Medulla oblongata (tissue), 1 donor: ENCODE measurements around the gene COL6A3.
A peak's percentile ranks its signal among the peaks of the same experiment; 100 is the strongest.

Source experiments
- DNase-seq: peaks from one replicate; pipeline ENCODE4 v3.0.0-alpha.2; 2015; ENCODE audit errors: extremely low spot score

The COL6A3 gene, protein sequence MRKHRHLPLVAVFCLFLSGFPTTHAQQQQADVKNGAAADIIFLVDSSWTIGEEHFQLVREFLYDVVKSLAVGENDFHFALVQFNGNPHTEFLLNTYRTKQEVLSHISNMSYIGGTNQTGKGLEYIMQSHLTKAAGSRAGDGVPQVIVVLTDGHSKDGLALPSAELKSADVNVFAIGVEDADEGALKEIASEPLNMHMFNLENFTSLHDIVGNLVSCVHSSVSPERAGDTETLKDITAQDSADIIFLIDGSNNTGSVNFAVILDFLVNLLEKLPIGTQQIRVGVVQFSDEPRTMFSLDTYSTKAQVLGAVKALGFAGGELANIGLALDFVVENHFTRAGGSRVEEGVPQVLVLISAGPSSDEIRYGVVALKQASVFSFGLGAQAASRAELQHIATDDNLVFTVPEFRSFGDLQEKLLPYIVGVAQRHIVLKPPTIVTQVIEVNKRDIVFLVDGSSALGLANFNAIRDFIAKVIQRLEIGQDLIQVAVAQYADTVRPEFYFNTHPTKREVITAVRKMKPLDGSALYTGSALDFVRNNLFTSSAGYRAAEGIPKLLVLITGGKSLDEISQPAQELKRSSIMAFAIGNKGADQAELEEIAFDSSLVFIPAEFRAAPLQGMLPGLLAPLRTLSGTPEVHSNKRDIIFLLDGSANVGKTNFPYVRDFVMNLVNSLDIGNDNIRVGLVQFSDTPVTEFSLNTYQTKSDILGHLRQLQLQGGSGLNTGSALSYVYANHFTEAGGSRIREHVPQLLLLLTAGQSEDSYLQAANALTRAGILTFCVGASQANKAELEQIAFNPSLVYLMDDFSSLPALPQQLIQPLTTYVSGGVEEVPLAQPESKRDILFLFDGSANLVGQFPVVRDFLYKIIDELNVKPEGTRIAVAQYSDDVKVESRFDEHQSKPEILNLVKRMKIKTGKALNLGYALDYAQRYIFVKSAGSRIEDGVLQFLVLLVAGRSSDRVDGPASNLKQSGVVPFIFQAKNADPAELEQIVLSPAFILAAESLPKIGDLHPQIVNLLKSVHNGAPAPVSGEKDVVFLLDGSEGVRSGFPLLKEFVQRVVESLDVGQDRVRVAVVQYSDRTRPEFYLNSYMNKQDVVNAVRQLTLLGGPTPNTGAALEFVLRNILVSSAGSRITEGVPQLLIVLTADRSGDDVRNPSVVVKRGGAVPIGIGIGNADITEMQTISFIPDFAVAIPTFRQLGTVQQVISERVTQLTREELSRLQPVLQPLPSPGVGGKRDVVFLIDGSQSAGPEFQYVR (N-terminal part only)

DNA sequence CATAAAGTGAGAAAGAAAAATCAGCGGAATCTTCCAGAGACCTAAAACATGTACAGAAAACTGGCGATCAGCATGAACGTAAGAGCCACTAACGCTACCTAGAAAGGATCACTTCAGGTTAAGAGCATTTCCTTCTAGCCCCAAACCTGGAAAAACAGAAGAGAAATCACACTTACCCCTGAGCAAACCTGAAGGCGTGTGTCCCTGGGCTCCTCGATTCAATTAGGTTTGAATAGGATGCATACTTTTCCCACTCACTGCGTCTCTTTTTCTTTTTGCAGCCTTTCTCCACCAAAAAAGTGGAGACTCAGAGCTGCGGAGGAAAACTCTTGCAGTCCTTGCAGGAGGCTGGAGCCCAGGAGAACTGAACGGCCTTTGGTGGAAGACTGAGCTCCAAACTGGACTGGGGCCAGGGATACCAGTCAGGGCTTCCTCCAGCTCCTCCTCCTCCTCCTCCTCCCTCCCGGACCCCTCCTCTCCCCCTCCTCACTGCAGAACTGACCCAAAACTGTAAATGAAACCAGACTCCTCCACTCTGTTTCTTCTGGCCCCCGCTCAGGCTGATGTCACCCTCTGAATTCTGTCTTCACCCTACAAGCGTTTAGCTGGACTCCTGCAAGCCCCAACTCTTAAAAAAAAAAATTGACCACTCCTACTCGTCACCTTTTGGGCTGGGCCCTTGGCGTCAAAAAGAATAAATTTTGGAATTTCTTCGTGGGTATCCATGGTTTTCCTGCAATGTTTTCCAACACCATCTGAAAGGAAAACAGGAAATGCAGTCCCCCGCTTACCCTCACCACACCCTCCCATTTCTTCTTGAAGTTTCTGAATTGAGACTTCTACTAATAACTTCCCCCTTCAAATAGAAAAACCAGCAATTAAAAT lies at the start of gene COL6A3:
COL6A3 (minus strand) TSS at position 388 of the 885 bp plus-strand sequence. CDS start 17,347 bp downstream, outside the sequence.
- DNase-seq = no peak

DNA sequence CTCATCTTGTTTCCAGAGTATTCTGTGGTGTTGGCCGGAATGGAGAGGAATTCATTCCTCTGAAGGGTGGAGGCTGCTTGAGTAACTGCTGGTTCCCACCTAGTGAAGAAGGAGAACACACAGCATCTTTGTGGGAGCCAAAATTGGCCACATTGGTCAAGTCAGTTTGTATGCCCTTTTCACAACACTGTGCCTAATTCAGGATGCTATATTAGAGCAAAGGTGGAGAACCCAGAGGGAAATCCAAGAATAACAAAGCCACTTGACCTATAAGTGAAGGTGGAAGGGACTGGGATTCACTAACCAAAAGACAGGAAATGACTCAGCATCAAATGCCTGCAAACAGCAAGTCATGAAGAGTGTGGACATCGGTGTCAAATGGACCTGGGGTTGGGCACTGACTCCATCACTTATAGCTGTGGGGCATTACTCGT lies 45.8 kb upstream of the COL6A3 start:
- DNase-seq = no peak

DNA sequence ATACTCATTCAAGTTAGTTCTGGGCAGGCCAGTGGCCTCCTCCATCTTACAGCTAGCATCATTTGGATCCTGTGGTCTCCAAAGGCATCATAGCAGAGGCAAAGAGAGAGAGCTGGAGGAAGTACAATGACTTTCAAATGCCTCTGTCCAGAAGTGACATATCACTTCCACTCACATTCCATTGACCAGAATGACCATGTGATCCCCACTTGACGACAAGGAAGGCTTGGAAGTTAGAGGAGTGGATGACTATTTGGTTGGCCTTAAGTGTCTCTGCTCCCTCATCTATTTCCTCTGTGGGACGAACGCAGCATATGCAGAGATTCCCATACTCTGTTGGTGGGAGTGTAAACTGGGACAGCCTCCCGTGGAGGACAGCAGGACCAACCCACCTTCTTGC lies 45.3 kb upstream of the COL6A3 start:
- DNase-seq = no peak

DNA sequence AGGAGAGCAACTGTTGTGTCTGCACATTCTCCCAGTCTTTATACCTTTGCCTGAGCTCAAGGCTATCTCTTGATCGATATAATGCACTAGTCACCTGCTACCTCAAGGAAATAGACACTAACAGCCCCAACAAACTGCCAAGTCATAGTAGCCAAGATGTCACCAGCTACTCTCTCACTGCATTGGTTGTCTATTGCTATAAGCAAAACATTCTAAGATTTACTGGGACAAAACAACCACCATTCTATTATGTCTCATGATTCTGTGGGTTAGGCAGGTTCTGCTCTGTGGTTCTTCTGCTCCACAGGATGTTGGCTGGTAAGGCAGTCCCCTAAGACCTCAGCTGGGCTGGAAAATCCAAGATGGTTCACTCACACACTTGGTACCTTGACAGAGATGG lies 44.6 kb upstream of the COL6A3 start:
- no peak for DNase-seq

DNA sequence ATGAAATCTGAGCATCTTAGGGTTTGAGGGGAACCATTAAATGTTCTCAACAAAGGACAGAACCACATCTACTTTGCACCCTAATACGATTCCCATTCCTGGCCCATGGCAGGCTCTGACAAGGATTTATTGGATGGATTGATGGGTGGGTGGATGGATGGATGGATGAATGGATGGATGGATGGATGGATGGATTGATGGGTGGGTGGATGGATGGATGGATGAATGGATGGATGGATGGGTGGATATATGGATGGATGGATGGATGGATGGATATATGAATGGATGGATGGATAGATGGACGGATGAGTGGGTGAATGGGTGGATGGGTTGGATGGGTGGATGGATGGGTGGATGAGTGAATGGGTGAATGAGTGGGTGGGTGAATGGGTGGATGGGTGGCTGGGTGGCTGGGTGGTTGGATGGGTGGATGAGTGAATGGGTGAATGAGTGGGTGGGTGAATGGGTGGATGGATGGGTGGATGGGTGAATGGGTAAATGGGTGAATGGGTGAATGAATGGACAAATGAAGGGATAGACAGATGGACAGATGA lies 43.5 kb upstream of the COL6A3 start:
- no peak for DNase-seq

DNA sequence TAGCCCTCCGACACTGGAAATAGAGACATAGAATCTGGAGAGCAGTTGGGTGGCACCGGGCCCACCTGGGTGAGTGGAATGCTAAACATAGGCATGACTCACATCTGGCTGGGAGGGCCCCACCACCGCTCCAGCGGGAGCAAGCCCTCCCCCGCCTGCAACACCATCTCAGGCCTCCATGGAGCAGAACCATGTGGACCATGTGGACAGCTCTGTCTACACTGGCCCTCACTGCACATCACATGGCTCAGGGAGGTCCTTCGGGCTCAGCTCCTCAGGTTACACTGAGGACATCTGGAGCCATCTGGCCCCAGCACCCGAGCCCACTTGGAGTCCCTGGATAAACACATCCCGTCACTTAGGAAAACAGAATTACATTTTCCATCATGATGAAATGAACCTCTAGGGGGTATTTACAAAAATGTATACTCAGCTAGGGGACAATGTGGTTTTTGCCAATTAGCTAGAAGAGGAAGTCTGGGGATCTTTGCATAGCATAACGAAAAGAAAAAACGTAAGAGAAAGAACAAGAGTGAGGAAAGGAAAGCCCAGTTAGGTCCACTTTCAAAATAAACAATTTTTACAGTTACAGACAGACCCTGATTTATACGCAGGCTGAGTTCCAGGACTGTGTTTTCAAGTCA lies 42.4 kb upstream of the COL6A3 start:
- no peak for DNase-seq

DNA sequence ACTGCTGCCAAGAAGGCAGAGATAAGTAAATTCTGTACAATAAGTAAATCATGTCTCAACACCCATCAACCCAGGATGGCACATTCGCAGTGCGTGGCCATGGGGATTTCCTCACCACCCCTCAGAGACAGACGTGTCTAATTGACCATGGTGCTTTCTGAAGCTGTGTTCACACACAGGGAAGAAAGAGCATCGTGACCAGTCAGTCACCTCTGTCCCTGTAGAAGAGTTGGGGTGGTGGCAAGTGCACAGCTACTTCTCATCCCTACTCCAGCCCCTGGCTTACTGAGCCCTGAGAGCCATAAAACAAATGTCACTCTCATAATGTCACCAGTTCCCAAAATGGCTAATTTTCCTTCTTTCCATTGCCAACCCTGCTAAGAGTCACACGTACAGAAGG lies 41.8 kb upstream of the COL6A3 start:
- no peak for DNase-seq

DNA sequence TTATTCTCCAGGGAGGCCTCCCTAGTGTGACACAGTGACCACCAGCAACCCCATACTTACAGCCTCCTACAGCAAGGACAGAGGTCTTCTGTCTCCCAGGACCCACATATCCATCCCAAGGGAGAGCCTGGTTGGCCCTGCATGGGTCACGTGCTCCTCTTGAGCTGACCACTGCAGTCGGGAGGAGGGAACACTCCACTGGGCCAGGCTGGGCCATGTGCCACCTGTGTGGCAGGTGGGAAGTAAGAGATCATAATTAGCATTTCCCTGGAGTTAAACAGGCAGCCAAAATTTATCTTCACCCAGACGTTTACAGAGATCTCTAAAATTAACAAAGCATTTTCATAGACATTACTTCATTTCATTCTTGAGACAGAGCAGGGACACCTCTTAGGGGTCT lies 39.7 kb upstream of the COL6A3 start:
- no peak for DNase-seq

DNA sequence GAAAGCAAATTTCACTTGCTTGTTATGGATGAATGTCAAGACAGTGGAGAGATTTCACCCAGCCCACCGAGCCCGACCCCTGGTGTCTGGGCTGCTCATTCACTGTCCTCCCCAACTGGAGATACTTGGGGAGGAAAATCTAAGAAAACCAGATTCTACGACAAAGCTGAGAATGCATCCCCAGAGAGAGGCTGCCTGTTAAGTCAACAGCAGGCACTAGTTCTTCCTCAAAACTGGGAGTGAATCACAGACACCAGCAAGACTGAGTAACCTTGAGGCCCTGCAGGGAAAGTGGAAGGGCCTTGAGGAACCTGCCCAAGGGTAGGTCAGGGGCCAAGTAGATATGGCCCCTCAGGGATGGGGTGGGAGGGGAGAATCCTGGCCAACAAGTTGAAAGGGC lies 38.9 kb upstream of the COL6A3 start:
- no peak for DNase-seq

DNA sequence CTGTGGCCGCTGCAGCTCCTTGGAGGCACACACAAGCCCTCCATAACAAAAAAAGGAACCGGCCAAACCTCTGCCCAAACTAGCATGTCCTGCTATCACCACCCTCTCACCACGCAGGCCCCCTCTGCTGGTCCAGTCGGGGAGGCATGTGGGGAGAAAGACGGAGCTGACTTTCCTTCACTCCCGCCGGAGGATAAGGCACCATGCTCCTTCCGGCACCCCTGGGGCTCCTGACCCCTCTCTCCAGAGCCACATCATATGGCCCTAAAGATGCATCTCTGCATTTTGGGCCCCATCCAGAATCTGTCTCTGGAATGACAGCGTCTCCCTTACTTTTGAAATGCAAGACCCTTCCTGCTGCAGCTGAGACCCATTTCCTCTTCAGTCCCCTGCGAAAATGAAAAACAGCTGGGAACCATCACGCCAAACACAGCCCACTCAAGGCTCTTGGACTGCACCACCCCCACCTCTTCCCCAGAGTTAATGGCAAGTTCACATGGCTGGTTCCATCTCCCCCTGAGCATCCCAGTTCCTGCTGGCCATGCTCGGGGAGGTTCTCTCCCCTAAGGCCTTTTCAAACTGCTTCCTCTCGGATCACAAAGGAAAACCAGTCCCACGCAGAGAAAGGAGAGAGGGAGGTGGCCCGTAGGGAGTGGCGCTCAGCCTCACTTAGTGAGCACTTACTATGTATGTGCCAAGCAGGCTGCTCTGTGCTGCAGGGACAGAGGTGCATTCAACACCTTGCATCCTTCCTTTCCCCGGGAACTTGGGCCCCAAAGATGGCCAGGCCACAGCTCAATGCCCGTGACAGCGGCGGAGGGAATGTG lies 37.9 kb upstream of the COL6A3 start:
- no peak for DNase-seq

DNA sequence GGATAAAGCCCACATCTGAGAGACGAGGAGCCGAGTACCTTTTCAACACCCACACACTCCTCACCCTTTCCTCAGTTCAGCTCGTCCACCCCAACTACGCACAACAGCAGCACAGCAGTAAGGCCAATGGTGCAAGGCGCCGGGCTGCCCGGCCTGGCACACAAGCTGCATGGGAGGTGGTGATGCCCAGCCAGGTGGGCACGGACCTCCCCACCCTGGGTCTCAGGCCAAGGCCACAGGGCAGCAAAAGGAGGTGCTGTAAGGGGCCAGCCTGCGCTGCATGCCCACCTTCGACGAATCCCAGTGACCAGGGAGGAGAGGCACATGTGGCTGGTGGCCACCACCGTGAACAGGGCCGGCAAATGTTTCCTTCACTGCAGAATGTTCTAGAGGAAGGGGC lies 36.6 kb upstream of the COL6A3 start:
- DNase-seq = no peak

DNA sequence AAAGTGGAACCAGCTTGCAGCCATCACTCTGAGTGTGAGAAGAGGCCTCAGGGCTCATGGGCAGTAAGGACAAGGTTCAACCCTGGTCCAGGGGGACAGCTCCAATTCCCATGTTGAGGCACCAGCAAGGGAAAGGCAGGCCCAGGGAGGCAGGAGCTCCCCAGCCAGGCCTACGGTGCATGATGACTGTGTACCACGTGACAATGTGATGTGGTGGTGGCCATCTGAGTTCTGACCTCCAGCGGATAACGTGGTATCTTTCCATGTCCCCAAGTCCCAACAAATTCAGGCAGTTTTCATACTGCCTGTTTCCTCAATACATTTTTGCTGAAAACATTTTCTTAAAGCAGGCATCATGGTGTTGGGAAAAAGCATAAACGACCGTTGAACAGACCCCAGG lies 36.1 kb upstream of the COL6A3 start:
- no peak for DNase-seq

DNA sequence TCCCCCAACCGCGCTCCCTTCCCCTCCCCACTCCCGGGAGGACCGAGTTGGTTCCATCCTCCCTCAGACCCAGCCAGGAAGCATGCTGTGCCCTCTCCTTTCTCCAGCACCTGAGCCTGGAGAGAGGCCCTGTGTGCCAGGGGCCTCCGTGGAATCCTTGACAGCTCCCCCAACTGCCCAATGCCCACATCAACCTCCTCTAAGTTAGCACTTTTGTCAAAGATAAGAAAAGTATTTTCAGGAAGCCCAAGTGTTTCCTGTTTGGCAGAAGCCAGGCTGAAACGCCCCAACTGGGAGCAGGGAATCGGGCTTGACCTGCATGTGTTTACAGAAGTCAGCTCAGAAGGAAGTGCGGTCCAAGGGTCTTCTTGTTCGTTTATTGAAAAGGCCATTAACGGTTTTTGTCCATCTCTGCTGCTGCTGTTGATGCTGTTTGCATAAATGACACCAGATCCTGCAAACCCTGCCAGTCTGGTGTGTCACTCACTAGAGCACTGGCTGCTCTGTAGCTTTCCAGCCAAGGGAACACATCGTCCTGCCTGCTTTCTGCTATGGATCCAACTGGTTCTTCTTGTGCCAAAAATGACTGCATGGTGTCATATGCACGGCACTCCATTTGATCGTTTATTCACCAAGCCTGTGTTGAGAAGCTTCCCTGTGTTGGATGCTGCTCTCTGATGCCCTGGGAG lies 35.4 kb upstream of the COL6A3 start:
- DNase-seq = peak; percentile 7

DNA sequence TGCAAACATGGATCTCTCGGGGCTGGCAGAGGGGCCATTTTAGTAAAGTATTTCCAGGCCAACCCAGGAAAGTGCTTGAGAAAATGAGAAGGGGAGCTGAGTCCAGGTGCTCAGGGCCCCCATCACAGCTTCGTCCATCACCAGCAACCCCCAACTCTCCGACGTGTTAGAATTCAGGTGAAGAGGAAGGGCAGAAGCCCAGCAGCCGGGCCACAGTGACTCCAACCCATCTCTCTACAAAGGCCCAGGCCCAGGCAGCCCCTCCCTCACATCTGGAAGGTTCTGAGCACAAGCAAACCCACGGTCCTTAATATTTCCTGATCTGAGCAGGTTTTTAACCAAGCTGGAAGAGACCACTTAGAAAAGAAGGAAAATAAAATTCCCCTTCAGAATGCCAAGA lies 34.7 kb upstream of the COL6A3 start:
- no peak for DNase-seq

DNA sequence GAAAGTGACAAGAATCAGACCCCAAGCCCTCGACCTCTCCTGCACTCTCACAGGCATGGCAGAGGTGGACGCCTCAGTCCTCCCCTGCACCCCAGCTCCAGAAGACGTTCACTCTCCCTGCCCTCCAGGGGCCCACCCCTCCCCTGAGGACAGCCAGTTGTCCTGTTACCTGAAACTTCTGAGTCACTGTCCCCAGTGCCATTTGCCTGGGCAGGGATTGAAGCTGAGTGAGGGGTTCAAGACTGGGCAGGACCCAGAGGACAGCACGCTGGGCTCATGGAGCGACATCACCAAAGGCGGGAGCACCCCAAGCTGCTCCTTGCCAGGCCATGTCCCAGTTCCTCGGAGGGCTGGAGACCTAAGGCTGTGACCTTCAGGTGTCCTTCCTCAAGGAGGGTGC lies 34.2 kb upstream of the COL6A3 start:
- no peak for DNase-seq

DNA sequence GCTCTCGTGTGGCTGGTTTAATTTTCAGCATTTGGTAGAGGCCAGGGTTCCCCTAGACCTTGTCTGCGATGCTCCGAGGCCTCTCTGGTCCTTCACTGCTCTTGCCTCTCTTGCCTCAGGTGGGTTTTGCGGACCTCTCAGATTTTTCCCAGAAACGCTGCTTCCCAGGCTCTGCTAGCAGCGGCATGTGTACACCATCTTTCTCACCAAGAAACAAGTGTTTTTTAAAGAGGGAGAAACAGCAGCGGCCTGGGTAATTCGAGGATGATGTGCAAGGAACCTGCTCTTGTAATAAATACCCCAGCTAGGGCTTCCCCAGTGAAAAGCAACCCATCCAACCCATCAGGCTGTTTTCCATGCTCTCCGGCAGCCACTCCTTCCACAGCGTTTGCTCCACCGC lies 33.5 kb upstream of the COL6A3 start:
- no peak for DNase-seq

DNA sequence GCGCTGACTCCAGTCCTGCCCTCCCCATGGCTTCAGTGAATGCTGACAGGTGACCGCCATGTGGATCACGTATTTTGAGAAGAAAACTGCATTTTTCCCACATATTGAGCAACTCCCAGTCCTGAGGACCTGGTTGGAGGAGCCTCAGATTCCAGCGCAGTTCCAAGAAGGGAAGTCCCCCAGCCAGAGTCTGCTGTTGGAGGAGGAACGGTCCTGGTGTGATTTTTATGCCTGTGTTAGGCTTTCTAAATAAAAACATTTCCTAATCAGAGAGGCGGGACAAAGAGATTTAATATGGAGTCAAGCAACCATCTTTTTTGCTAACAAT lies 32.3 kb upstream of the COL6A3 start:
- DNase-seq = no peak

DNA sequence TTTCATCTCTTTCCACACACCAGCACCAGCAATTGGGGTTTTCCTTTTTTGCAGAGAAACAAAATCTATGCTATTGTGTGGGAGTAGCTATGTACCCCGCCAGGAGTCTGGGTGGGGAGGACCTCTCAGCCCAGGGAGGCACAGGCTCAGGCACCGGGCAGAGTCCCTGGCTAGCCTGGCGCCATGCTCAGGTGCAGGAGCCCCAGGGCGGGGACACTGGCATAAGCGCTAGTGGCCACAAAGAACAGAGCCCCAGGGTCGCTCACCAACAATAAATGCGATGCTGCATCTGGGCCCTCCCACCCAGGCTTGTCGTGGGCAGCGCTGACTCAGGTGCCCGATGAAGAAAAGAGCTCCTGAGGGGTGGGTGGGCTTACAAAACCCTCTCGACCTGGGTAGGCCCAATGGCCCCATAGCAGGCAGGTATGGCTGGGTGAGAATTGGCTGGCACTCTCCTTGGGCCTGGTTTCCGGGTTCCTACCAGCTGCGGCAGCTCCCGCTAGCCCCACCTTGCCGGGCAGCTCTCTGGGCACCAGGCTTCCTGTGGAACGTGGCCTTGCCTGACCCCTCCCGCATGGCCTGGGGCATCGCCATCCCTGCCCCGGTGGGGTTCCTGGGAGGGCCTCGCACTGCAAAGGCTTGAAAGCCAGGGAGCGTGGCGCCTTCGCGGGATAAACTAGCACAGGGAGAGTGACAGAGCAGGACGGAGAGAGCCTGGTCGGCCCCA lies 31.8 kb upstream of the COL6A3 start:
- DNase-seq = no peak
